ENCODE measurements around the gene VWA5A.
A peak's percentile ranks its signal among the peaks of the same experiment; 100 is the strongest.

The VWA5A gene

DNA sequence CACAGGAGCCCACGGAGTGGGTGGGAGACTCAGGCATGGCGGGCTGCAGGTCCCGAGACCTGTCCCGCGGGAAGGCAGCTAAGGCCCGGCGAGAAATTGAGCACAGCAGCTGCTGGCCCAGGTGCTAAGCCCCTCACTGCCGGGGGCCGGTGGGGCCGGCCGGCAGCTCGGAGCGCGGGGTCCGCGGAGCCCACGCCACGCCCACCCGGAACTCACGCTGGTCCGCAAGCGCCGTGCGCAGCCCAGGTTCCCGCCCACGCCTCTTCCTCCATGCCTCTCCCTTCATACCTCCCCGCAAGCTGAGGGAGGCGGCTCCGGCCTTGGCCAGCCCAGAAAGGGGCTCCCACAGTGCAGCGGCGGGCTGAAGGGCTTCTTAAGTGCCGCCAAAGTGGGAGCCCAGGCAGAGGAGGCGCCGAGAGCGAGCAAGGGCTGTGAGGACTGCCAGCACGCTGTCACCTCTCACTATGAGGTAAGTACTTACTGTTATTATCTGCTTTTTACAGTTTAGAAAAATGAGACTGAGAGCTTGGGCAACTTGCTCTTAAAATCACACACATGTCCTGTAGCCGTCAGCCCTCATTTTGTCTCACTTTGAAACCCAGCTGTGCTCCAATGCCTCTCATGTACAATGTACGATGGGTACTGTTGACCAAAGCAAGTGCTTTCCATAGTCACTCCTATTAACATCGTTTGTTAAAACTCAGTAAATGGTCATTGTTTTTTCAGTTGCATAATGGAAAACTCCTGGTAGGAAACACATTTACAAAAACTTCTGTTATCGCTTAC is 55.7 kb downstream of the VWA5A start:
- no peak for DNase-seq (ENCODE audit: low read depth in 2 of 2)

DNA sequence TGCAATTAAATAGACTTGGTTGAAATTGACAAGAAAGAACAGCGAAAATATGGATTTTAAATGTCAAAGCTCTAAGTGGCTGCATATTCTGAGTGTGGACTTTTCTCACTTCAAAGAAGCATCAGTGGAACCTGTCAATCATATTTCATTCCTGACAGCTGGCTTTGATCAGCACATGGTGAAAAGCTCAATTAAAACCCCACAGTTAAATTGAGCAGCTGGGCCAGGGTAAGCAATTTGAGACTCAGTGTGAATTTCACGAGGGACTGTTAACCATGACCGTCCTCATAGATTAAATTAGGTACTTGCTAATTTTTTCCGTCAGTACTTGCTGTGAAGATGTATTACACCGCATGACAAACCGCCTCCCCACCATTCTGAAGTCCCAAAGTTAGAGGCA is 56.9 kb downstream of the VWA5A start:
- DNase-seq (ENCODE audit: low read depth in 2 of 2): no peak

DNA sequence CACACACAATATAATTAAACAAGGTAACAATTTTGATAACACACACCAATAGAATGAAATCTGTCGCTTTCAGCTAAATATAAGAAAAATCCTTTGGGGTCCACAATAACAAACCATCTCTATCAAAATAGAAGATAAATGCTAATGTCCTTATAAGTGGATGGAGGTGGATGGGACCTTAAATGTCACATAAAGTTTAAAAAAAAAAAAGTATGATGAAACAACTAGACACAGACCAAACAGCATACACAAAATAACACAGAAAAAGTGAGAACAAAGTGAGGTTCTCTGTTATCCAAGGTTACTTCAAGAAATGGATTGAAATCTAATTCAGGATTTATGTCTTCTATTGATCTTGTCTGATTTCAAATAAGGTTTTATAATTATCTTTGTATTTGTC is 57.3 kb downstream of the VWA5A start:
- DNase-seq (ENCODE audit: low read depth in 2 of 2): no peak

DNA sequence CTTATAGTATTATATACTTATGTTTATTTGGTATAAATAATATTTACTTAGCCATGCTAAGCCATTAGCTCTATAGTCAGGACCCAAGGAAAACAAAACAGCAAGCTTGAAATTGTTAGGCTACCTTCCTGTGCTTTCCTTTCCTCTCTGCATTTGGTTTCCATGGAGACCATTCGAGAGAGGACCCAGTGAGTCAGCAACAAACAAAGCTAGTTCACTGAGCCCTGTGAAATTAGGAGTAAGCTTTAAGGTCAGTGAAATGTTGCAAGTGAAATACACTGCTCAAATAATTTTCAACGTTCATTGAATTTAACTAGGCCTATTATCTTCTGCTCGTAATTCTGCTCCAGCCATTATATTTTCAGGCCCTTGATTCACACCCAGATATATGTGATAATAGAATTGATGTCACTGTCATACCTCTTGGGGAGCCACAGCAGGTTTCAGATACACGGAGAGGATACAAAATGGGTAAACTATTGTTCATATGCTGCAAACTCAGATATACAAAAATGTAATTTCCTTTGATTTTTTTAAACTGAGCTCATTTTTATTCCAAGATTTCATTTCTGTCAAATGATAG is 58.8 kb downstream of the VWA5A start:
- DNase-seq (ENCODE audit: low read depth in 2 of 2): no peak

DNA sequence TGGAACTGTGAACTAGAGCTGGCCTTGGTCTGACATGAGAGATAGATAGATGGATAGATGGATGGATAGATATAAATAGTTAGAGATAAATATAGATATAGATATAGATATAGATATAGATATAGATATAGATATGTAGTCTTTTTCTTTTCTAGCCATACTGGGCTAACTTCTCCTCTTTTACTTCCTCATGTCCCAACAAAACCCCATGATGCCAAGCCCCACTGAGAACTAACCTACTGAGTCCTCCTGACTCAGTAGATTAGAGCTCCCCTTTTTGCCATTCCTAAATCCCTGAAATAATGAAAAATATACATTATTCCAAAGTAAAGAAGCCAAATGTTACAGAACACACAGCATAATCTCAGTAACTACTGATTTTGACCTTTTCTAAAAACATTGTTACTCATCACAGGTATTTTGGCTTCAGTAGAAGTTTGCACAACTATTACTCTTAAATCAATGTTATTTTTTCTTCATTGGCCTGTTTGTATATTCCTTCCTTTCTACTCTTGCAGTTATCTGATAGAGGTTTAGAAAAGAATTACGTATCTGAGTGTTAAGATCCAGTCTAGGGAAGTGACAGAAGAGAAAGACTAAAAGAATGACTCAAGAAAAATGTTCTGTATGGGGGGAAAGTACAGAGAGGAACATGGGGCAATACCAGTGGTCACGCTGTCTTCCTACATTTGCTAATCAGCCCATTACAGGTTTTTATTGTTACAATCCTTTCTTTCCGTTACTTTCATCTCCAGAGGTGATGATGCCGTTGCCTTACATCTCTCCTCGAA is 61.9 kb downstream of the VWA5A start:
- DNase-seq (ENCODE audit: low read depth in 2 of 2): no peak

DNA sequence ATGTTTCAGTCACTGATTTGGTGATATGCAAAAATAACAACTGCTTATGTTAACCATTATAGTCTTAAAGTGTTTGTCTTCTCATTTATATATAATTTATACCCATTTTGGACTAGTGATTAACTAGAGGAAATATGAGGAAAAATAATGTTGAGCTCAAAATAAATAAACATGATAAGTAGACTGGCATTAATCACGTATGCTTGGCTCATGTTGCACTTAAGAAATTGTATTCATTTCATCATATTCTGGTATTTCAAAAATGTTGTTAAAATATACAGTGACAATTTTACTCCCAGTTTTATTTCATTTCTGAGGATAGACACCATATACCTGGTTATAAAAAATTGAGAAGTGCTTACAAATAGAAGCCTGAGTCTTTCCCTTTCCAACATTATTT is 64.1 kb downstream of the VWA5A start:
- DNase-seq (ENCODE audit: low read depth in 2 of 2): no peak

DNA sequence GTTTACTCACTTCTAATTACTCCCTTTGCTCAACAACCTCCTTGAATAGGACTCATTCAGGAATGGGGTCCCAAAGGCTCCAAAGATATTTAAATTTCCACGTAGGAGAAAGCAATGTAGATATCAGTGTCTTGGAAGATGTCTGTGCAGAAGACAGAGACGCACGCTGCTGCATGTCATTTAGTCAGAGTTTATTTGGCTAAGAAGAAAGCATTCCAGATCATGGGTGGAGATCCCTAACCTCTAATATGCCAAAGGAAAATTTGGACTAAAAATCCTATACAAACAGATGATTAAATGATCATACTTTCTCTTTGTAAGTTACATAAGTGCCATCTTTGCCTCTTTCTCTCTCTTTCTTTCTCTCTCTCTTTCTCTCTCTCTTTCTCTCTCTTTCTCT is 67.8 kb downstream of the VWA5A start, which contains the start of gene OR10D3:
Gene OR10D3 (plus strand): TSS at position 278 of the 400 bp plus-strand sequence. CDS start 1,925 bp downstream, outside the sequence.
- DNase-seq (ENCODE audit: low read depth in 2 of 2): no peak

DNA sequence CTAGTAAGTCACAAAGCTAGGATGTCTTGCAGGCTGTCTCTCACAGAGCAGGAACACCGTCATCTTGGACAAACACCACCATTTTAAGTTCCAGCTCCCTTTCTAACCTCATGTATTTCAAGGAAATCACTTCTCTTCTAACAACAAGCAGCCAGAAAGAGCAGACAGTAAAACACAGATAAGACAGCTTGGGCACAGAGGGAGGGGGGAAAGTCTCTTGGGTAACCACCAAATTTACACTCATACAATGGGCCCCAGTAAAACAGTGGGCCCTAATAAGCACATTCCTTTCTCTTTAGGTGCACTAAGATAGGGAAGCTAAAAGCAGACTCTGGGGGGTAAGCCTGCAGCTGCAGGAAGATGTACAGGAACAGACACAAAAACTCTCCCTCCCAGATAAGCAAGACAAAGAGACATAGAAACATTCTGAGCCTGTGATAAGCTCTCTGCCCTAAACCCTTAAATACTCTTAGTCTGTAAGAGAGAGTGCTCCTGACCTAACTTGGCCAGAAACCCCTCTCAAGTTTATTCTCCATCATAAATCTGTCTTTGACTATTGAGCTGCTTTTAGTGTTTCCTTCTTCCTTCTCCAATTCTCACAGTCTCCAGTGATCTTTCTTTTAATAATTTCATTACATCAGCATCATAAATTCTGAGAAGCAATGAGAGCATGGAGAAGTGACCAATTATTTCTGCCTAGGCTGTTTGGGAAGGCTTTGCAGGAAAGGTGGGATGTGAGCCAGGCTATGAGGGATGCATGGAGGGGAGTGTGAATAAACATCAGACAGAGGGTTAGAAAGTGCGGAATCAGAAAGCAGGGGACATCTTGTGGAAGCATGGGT is 75.3 kb downstream of the VWA5A start:
- no peak for DNase-seq (ENCODE audit: low read depth in 2 of 2)

DNA sequence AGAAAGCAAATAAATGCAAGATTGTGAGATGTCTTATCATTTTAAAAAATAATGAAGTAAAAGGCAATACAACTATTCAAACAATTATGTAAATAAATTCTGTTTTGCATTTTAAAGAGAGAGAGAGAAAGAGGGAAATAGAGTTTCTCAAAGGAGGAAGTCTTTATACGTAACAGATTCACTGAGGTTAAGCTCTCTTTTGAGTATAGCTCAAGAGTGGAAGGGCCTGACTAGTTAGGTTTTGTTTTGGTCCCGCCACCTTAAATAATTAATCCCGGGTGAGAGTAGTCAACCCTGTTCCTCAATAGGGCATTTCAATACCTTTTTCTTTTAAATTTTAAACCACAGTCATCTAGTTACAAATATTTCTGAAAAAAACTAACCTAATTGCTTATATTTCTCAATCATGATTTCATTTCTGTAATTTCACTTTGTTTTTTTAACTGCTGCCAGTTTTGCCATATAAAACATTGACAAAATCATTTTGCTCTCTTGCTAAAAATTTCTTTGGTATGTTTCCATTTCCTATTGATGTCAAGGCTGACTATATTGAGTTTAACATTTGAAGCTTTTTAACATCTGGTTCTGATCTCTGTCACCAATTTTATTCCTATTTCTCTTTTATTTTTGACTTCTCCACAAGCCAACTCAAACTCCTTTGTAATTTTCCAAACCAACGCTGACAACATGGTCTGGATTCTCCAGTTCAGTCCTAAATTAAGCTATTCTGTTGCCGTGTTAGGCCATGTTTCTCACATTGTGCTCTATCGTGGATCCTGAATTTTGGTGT is 78.2 kb downstream of the VWA5A start:
- DNase-seq (ENCODE audit: low read depth in 2 of 2): no peak

DNA sequence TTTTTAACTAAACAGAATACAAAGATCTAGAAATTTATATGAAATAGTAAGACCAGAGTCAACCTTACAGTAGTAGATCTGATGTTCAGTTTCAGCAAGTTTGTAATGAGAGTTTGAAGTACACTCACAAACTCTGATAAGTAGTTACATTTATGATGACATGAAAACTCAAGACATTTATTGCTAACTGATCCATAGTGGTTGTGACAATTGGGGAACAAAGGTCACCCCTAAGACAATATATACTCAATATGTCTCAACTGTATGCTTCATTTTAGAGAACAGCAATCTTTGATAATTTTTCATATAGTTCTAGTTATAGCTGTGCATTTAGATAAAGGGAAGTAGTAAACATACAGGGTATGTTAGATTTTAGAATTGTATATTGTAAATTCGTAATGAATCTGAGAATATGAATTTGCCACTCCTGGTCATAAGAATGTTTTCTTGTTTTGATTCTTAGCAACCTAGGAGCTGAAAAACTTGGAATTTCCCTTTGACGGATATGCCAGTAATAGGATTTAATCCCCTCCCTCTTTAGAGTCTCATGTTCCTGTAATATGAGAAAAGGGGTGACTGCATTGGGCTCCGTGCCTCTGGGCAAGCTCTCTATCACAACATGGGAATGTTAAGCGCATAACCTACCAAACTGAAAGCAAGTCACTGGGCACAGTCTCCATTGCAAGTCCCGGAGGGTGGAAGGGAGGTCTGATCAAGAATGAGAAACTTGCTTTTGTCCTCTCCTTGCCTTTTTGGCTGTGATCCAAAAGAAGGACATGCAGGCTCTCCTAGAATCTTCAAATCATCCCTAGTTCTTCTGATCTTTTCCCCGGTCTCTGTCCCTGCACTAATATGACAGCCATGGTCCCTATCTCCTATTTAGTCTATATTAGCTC is 79.3 kb downstream of the VWA5A start:
- no peak for DNase-seq (ENCODE audit: low read depth in 2 of 2)

DNA sequence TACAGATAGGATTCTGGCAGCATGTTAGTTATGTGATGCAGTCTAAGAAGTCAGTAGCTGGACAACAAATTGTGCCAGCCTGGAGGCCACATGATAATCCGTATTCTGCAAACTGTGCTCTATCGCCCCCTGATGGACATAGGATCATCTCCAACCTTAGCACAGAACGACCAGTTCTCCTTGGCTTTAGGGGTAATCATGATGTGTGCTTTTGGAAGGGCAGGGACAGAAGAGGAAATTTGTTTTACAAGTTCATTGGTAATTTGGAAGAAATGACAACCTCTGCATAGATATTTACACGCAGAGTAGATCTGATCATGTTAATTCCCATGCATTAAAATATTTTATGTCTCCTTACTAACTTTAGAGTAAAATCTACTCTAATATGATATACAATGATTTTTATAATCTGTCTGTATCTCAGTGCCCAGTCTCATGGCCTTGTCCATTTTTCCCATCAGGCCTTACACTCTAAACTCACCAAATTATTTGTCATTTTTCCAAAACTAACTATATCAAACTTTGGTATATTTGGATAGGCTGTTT is 80.0 kb downstream of the VWA5A start:
- peak; percentile 2 to 22 for DNase-seq (ENCODE audit: low read depth in 2 of 2)

Data from stimulated activated CD4-positive, alpha-beta T cell treated with anti-CD3 and anti-CD28 coated beads, Interleukin-15, amount 100 ng/mL, for 48 hours (primary cell).